Fibroblast of lung (primary cell): Measurements from ENCODE around the gene MRPS33. TPM values are rescaled to one million over a fixed set of nuclear protein-coding genes. Genes with fewer than 3 reads are reported as not detected.
A peak's percentile ranks its signal among the peaks of the same experiment; 100 is the strongest.

ENCODE experiments used
- DNase-seq, 2 donors: peaks; one replicate each; pipeline versions ENCODE4 v3.0.0 to v3.0.0-alpha.2; 2010; ENCODE audit warnings: low read depth in 2 of 2
- H2AFZ ChIP-seq: 2 replicates; pipeline ENCODE4 v1.5.1; 2012; ENCODE audit warnings: low read length, control low read depth, inconsistent platforms
- H3K27ac ChIP-seq: 2 replicates; pipeline ENCODE4 v1.5.1; 2011; ENCODE audit warnings: low read length, control low read depth; ENCODE audit not compliant: insufficient read depth
- H3K27me3 ChIP-seq: 2 replicates; pipeline ENCODE4 v1.5.1; 2011; ENCODE audit warnings: mild to moderate bottlenecking, low read length; ENCODE audit not compliant: control insufficient read depth, insufficient read depth
- H3K36me3 ChIP-seq: 2 replicates; pipeline ENCODE4 v1.5.1; 2011; ENCODE audit warnings: low read length; ENCODE audit not compliant: control insufficient read depth, insufficient read depth
- H3K4me1 ChIP-seq: 2 replicates; pipeline ENCODE4 v1.5.1; 2011; ENCODE audit warnings: low read length; ENCODE audit not compliant: control insufficient read depth, insufficient read depth; ENCODE audit errors: extremely low read depth
- H3K4me2 ChIP-seq: 2 replicates; pipeline ENCODE4 v1.5.1; 2011; ENCODE audit warnings: low read length, control low read depth; ENCODE audit not compliant: insufficient read depth; ENCODE audit errors: extremely low read depth
- H3K4me3 ChIP-seq, 4 experiments: fragments of 200-600 bp in 1 of 4; sonication (generic) in 1 of 4; replicated peaks in 1 of 4; 2 replicates each; pipeline ENCODE4 v1.5.1; 2011 to 2016; ENCODE audit warnings: low read length in 4 of 4, low read depth in 3 of 4, mild to moderate bottlenecking in 3 of 4, control low read depth in 2 of 4, inconsistent platforms in 1 of 4, mixed read lengths in 1 of 4; ENCODE audit not compliant: insufficient read depth in 1 of 4; ENCODE audit errors: control extremely low read depth in 1 of 4
- H3K79me2 ChIP-seq: 2 replicates; pipeline ENCODE4 v1.5.1; 2012; ENCODE audit warnings: mild to moderate bottlenecking, low read length, inconsistent platforms; ENCODE audit not compliant: control insufficient read depth, insufficient read depth
- H3K9ac ChIP-seq: 2 replicates; pipeline ENCODE4 v1.5.1; 2011; ENCODE audit warnings: mild to moderate bottlenecking, low read length, control low read depth; ENCODE audit not compliant: insufficient read depth
- H3K9me3 ChIP-seq: 2 replicates; pipeline ENCODE4 v1.5.1; 2012; ENCODE audit warnings: low read depth, low read length; ENCODE audit not compliant: control insufficient read depth, insufficient read depth
- H4K20me1 ChIP-seq: 2 replicates; pipeline ENCODE4 v1.5.1; 2011; ENCODE audit warnings: low read length; ENCODE audit not compliant: control insufficient read depth, insufficient read depth; ENCODE audit errors: extremely low read depth
- EZH2 ChIP-seq: IDR thresholded peaks from 2 replicates; pipeline ENCODE4 v1.5.1; 2012; ENCODE audit warnings: low read length, control low read depth, mild to moderate bottlenecking; ENCODE audit errors: missing control alignments
- polyA minus RNA-seq: library from RNA; depleted of rRNA, polyadenylated mRNA; stranded (reverse); fragments of >200 nt; gene quantifications from 2 replicates; pipeline ENCODE4 v1.2.3, GENCODE V29; 2011; ENCODE audit warnings: low replicate concordance
- polyA plus RNA-seq, 2 donors: library from polyadenylated mRNA; depleted of rRNA in 1 of 2; stranded (reverse) in 1 of 2; unstranded in 1 of 2; fragments of >200 nt; gene quantifications; 2 replicates each; pipeline ENCODE4 v1.2.1, GENCODE V29; 2011 to 2012; ENCODE audit warnings: missing spikeins in 1 of 2
- total RNA-seq: library from RNA; depleted of rRNA; stranded (reverse); fragments of >200 nt; gene quantifications from 2 replicates; pipeline ENCODE4 v1.2.1, GENCODE V29; 2014
- TF ChIP-seq, protein P1 (sequence below), 2 donors: IDR thresholded peaks in 1 of 2; conservative IDR thresholded peaks in 1 of 2; 1 replicate in 1 of 2; 2 replicates in 1 of 2; pipeline ENCODE4 v1.5.1; 2011 to 2012; ENCODE audit warnings: low read length in 2 of 2, control low read depth in 1 of 2, inconsistent platforms in 1 of 2, low read depth in 1 of 2, mild to moderate bottlenecking in 1 of 2

MRPS33 gene
- total RNA-seq: 30.6 and 40.1 TPM in 2 replicates
- 64.8 and 73.6 TPM in 2 replicates for polyA plus RNA-seq
- 90.5 and 107 TPM in 2 replicates for polyA plus RNA-seq (2012)
- polyA minus RNA-seq: 0.08 and 9.4 TPM in 2 replicates

DNA sequence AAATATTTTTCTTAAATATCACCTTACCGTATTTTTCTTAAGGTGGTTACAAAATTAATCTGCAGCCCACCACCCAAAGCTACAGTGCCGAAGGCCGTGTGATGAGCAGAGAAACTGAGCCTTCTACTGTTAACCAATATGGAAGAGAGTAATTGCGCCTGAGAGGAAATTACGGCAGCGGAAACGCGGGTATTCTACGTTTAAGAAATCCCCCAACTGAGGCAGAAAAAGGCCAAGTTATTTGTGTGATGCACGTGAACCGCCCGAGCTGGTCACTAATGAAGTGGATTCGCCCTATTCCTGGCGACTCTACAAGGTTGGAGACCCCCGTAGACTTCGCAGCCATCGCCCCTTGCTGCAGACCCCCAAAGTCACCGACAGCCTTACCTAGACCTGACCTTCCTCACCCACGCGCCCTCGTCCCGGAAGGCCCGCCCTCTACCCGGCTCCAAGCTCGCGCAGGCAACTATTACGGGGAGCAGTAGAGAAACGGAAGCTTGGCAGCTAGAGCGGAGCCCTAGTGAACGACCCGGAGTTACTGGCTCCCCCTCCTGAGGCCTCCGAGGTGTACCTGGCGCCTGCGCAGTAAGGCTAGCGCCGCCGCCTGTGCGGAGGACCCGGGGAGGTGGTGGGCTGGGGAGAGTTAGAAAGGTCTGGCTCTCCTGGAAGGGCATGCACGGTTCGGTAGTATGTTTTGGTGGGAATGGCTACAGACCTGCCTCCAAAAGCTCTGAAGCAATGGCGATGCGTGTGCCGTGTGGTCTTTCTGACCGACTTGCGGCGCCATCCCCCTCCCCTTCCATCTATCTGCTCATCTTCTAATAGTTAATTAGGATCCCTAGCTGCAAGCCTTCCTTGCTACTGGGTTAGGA lies at the start of gene MRPS33:
MRPS33 (minus strand) TSS at position 429 of the 872 bp plus-strand sequence. CDS start 4,319 bp downstream, outside the sequence.
- TF ChIP-seq, protein P1, sequence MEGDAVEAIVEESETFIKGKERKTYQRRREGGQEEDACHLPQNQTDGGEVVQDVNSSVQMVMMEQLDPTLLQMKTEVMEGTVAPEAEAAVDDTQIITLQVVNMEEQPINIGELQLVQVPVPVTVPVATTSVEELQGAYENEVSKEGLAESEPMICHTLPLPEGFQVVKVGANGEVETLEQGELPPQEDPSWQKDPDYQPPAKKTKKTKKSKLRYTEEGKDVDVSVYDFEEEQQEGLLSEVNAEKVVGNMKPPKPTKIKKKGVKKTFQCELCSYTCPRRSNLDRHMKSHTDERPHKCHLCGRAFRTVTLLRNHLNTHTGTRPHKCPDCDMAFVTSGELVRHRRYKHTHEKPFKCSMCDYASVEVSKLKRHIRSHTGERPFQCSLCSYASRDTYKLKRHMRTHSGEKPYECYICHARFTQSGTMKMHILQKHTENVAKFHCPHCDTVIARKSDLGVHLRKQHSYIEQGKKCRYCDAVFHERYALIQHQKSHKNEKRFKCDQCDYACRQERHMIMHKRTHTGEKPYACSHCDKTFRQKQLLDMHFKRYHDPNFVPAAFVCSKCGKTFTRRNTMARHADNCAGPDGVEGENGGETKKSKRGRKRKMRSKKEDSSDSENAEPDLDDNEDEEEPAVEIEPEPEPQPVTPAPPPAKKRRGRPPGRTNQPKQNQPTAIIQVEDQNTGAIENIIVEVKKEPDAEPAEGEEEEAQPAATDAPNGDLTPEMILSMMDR (conservative IDR thresholded peaks at IDR 0.05 in 1 of 2, IDR thresholded peaks at IDR 0.05 in 1 of 2; ENCODE audit: low read depth in 1 of 2, low read length in 2 of 2): peak in 1 of 2 donors; percentile 39
- TF ChIP-seq EZH2: no peak
- Histone ChIP-seq H3K4me2 (peak within 1 kb of the TSS; percentile 81), H4K20me1 (no peaks in the 10 kb centered on the region), H3K9me3 (no peaks in the 10 kb centered on the region), H3K4me3 (peak within 1 kb of the TSS; percentile 65 to 85 (median 70)), H2AFZ (peak within 1 kb of the TSS; percentile 99), H3K36me3 (no peaks in the 10 kb centered on the region), H3K27ac (peak within 1 kb of the TSS; percentile 88), H3K79me2 (peaks cover 3% of the 10 kb centered on the region), H3K4me1 (peaks cover 4% of the 10 kb centered on the region), H3K9ac (peak within 1 kb of the TSS; percentile 66), H3K27me3 (no peaks in the 10 kb centered on the region)
- peak; percentile 94 to 96 for DNase-seq

DNA sequence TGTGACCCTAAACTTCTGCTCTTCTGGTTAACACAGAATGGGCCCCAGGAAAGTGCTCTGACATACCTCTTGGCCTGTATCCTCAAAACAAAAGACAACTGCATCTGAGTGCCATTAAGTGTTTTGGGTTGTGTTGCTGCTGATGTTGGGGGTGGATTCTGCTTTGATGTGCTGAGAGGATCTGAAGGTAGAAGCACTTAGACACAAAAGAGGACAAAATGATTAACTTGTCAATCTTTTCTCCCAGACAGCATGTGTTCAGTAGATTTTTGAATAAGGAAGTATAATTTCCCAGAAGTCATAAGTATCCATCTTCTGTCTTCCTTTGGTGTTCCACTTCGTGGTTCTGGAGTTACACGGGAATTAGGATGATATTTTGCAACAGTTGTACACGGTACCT lies 43.0 kb upstream of the MRPS33 start:
- Histone ChIP-seq H3K9ac (no peak overlapping the region), H3K27ac (no peak overlapping the region), H3K4me2 (no peak overlapping the region), H3K27me3 (no peaks in the 10 kb centered on the region), H4K20me1 (no peaks in the 10 kb centered on the region), H3K4me3 (no peak overlapping the region), H2AFZ (no peak overlapping the region), H3K9me3 (no peaks in the 10 kb centered on the region), H3K36me3 (no peaks in the 10 kb centered on the region), H3K79me2 (no peaks in the 10 kb centered on the region), H3K4me1 (no peaks in the 10 kb centered on the region)
- TF ChIP-seq, protein P1 (conservative IDR thresholded peaks at IDR 0.05 in 1 of 2, IDR thresholded peaks at IDR 0.05 in 1 of 2; ENCODE audit: low read depth in 1 of 2, low read length in 2 of 2): no peak
- TF ChIP-seq EZH2: no peak
- no peak for DNase-seq

GRCh38 chr7:141055146-141055545 lies 40.4 kb upstream of the MRPS33 start:
- TF ChIP-seq, protein P1 (conservative IDR thresholded peaks at IDR 0.05 in 1 of 2, IDR thresholded peaks at IDR 0.05 in 1 of 2; ENCODE audit: low read depth in 1 of 2, low read length in 2 of 2): no peak
- TF ChIP-seq EZH2: no peak
- Histone ChIP-seq H3K27me3 (no peaks in the 10 kb centered on the region), H3K9me3 (no peaks in the 10 kb centered on the region), H3K4me2 (no peak overlapping the region), H3K4me1 (no peaks in the 10 kb centered on the region), H2AFZ (no peak overlapping the region), H3K27ac (no peak overlapping the region), H3K4me3 (no peak overlapping the region), H4K20me1 (no peaks in the 10 kb centered on the region), H3K36me3 (no peaks in the 10 kb centered on the region), H3K9ac (no peak overlapping the region), H3K79me2 (no peaks in the 10 kb centered on the region)
- no peak for DNase-seq
